Lower leg skin (tissue), 3 donors: ENCODE results near the gene KLHL21.

Experiments
- CTCF ChIP-seq, 3 donors: fragments of 450-650 bp; IDR thresholded peaks; one replicate each; pipeline ENCODE4 v1.5.1; 2016; ENCODE audit warnings: antibody characterized with exemption in 3 of 3, mild to moderate bottlenecking in 3 of 3, moderate library complexity in 2 of 3
- POLR2A ChIP-seq, 2 donors: fragments of 450-650 bp; IDR thresholded peaks; one replicate each; pipeline ENCODE4 v1.6.1; 2016 to 2017; ENCODE audit warnings: antibody characterized with exemption in 2 of 2, mild to moderate bottlenecking in 1 of 2, moderate library complexity in 1 of 2

- TF ChIP-seq CTCF (IDR thresholded peaks at IDR 0.05), result no peak
- TF ChIP-seq POLR2A (IDR thresholded peaks at IDR 0.05), result no peak
These were observed 42.3 kb upstream of the KLHL21 start for GRCh38 chr1:6645018-6645417.
